K562 (cell line): ENCODE results near the gene VAC14. TPM values are rescaled to one million over a fixed set of nuclear protein-coding genes. Genes with fewer than 3 reads are reported as not detected.

Source experiments
- ARID1B ChIP-seq: fragments of 450-650 bp; IDR thresholded peaks from 2 replicates; pipeline ENCODE4 v1.6.1; 2016; ENCODE audit warnings: antibody characterized with exemption, mild to moderate bottlenecking, inconsistent platforms
- ARNT ChIP-seq, 2 experiments: fragments of 450-650 bp; IDR thresholded peaks; 2 replicates each; pipeline ENCODE4 v1.6.1; 2016; ENCODE audit warnings: mild to moderate bottlenecking in 1 of 2
- ATF1 ChIP-seq, 2 experiments: fragments of 450-650 bp in 1 of 2; IDR thresholded peaks; 2 replicates each; pipeline ENCODE4 v1.6.1; 2016; ENCODE audit warnings: missing compliant biosample characterization in 1 of 2, missing genetic modification characterization in 1 of 2
- ATF2 ChIP-seq: sonication (generic); formaldehyde crosslinking; IDR thresholded peaks from 2 replicates; pipeline ENCODE4 v1.8.1; 2022; ENCODE audit warnings: missing genetic modification reagents
- CBX2 ChIP-seq: fragments of 200-600 bp; sonication (generic); IDR thresholded peaks from one replicate; pipeline ENCODE4 v1.6.1; 2012; ENCODE audit warnings: mild to moderate bottlenecking, low read length, inconsistent platforms; ENCODE audit not compliant: insufficient read depth, poor library complexity, severe bottlenecking
- CHD1 ChIP-seq: fragments of 200-600 bp; sonication (generic); IDR thresholded peaks from one replicate; pipeline ENCODE4 v1.6.1; 2012; ENCODE audit warnings: mild to moderate bottlenecking, moderate library complexity, low read length, inconsistent platforms
- DPF2 ChIP-seq: fragments of 450-650 bp; IDR thresholded peaks from 2 replicates; pipeline ENCODE4 v1.6.1; 2016
- E2F5 ChIP-seq: sonication (generic); formaldehyde crosslinking; IDR thresholded peaks from 2 replicates; pipeline ENCODE4 v1.8.0; 2022; ENCODE audit warnings: mild to moderate bottlenecking, missing genetic modification reagents
- E4F1 ChIP-seq: fragments of 250-450 bp; sonication (Bioruptor Pico); IDR thresholded peaks from 2 replicates; pipeline ENCODE4 v1.5.0; 2021; ENCODE audit warnings: mild to moderate bottlenecking, borderline replicate concordance
- EWSR1 ChIP-seq: fragments of 450-650 bp; IDR thresholded peaks from 2 replicates; pipeline ENCODE4 v1.6.1; 2018; ENCODE audit warnings: borderline replicate concordance, mild to moderate bottlenecking, low read depth, moderate library complexity; ENCODE audit not compliant: partially characterized antibody
- HNRNPK ChIP-seq: fragments of 200-400 bp; formaldehyde crosslinking; IDR thresholded peaks from one replicate; pipeline ENCODE4 v1.6.1; 2018; ENCODE audit warnings: mild to moderate bottlenecking, low read depth, low read length; ENCODE audit not compliant: poor library complexity, severe bottlenecking
- IFI16 ChIP-seq: fragments of 250-450 bp; sonication (Bioruptor Pico); IDR thresholded peaks from 2 replicates; pipeline ENCODE4 v2.1.2; 2022; ENCODE audit warnings: mild to moderate bottlenecking, inconsistent platforms
- JUND ChIP-seq, 2 experiments: IDR thresholded peaks; 2 replicates in 1 of 2; 3 replicates in 1 of 2; pipeline ENCODE4 v1.6.1; 2011; ENCODE audit warnings: borderline replicate concordance in 2 of 2, low read depth in 2 of 2, low read length in 2 of 2, improper control_type of control experiment in 1 of 2, missing biosample characterization in 1 of 2, missing genetic modification characterization in 1 of 2, missing genetic modification reagents in 1 of 2
- MIER1 ChIP-seq: fragments of 450-650 bp; IDR thresholded peaks from 2 replicates; pipeline ENCODE4 v1.6.1; 2016; ENCODE audit warnings: antibody characterized with exemption, mild to moderate bottlenecking, low read depth
- NR1H2 ChIP-seq: sonication (generic); formaldehyde crosslinking; IDR thresholded peaks from 2 replicates; pipeline ENCODE4 v1.4.0; 2020; ENCODE audit warnings: mild to moderate bottlenecking, missing genetic modification reagents
- RBFOX2 ChIP-seq: fragments of 200-400 bp; formaldehyde crosslinking; IDR thresholded peaks from 2 replicates; pipeline ENCODE4 v1.6.1; 2017; ENCODE audit warnings: low read depth, mild to moderate bottlenecking, low read length, moderate library complexity
- RBM17 ChIP-seq: fragments of 200-400 bp; formaldehyde crosslinking; IDR thresholded peaks from 2 replicates; pipeline ENCODE4 v1.6.1; 2017; ENCODE audit warnings: low read depth, mild to moderate bottlenecking, low read length, borderline replicate concordance
- RBM22 ChIP-seq: fragments of 200-400 bp; formaldehyde crosslinking; IDR thresholded peaks from 2 replicates; pipeline ENCODE4 v1.6.1; 2018; ENCODE audit warnings: low read length, low read depth; ENCODE audit not compliant: poor library complexity, severe bottlenecking
- TAF9B ChIP-seq: fragments of 450-650 bp; IDR thresholded peaks from 2 replicates; pipeline ENCODE4 v1.6.1; 2018; ENCODE audit warnings: mild to moderate bottlenecking; ENCODE audit not compliant: partially characterized antibody
- THRA ChIP-seq: fragments of 450-650 bp; IDR thresholded peaks from 2 replicates; pipeline ENCODE4 v1.6.1; 2017; ENCODE audit warnings: mild to moderate bottlenecking, moderate library complexity
- ZNF584 ChIP-seq: fragments of 200-800 bp; sonication (Bioruptor generic); IDR thresholded peaks from 2 replicates; pipeline ENCODE4 v1.6.1; 2016; ENCODE audit warnings: low read depth, mild to moderate bottlenecking, missing genetic modification characterization, missing compliant biosample characterization
- polyA plus RNA-seq, 8 experiments: library from polyadenylated mRNA; depleted of rRNA in 4 of 8; stranded (reverse) in 5 of 8; unstranded in 3 of 8; fragments of >200 nt; fragmentation: Nextera tagmentation in 2 of 8; fragmentation: Illumina TruSeq in 1 of 8; extraction: Ambion mirVana in 2 of 8; extraction: Trizol in 1 of 8; gene quantifications; 2 replicates each; pipeline versions ENCODE4 v1.2.1 to v1.2.3, GENCODE V29; 2011 to 2014; ENCODE audit warnings: inconsistent platforms in 1 of 8, missing spikeins in 1 of 8
- total RNA-seq, 7 experiments: library from RNA; depleted of rRNA in 6 of 7; stranded (reverse); fragments of >200 nt in 6 of 7; fragmentation: Illumina TruSeq in 2 of 7; extraction: Trizol in 2 of 7; gene quantifications; 2 replicates each; pipeline versions ENCODE4 v1.2.1 to v1.2.3, GENCODE V29; 2011 to 2021; ENCODE audit warnings: low replicate concordance in 1 of 7

The VAC14 gene
- total and polyA plus RNA-seq, 9 of the 15 experiments (the other 6 are each of a cell fraction or from before 2014, with no cell fraction given): 1.3 to 41.6 (median 26.6) TPM

GRCh38 chr16:70685061-70685937 is 115.7 kb downstream of the VAC14 start (continued):
- TF ChIP-seq E4F1 (CRISPR knock-in tag) (no peak), CHD1 (peak; percentile 44), ATF1 (CRISPR knock-in tag; IDR thresholded peaks at IDR 0.05) (no peak), ATF1 (tag; IDR thresholded peaks at IDR 0.05) (no peak), ZNF584 (CRISPR knock-in tag) (no peak), RBM17 (no peak), TAF9B (no peak), E2F5 (CRISPR knock-in tag) (no peak), ARID1B (no peak), EWSR1 (no peak), RBFOX2 (peak; percentile 68), HNRNPK (no peak), NR1H2 (CRISPR knock-in tag) (no peak), ARNT (IDR thresholded peaks at IDR 0.05) (no peak), ATF2 (CRISPR knock-in tag) (no peak), RBM22 (peak; percentile 44), MIER1 (no peak), THRA (no peak), DPF2 (no peak), JUND (IDR thresholded peaks at IDR 0.05; ENCODE audit: borderline replicate concordance, low read depth, low read length) (no peak), JUND (tag; IDR thresholded peaks at IDR 0.05; ENCODE audit: borderline replicate concordance, low read depth, low read length) (no peak), CBX2 (no peak), IFI16 (CRISPR knock-in tag) (no peak)
